ENCODE data around the gene UTP4.

DNA sequence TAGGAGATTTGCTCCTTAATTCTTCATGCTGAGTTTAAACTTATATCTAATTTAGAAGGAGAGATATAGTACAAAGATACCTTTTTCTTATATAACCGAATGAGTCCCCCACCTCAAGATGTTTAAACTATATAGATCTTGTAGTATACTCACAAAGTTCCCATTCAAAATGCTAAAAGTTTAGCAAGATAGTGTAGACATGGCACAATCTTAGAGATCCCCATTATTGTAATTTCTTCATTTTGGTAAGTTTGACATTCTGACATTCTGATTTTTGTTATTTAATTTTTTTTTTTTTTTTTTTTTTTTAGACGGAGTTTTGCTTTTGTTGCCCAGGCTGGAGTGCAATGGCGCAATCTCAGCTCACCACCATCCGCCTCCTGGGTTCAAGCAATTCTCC is 77.3 kb downstream of the UTP4 start:
- TF ChIP-seq, protein P1, sequence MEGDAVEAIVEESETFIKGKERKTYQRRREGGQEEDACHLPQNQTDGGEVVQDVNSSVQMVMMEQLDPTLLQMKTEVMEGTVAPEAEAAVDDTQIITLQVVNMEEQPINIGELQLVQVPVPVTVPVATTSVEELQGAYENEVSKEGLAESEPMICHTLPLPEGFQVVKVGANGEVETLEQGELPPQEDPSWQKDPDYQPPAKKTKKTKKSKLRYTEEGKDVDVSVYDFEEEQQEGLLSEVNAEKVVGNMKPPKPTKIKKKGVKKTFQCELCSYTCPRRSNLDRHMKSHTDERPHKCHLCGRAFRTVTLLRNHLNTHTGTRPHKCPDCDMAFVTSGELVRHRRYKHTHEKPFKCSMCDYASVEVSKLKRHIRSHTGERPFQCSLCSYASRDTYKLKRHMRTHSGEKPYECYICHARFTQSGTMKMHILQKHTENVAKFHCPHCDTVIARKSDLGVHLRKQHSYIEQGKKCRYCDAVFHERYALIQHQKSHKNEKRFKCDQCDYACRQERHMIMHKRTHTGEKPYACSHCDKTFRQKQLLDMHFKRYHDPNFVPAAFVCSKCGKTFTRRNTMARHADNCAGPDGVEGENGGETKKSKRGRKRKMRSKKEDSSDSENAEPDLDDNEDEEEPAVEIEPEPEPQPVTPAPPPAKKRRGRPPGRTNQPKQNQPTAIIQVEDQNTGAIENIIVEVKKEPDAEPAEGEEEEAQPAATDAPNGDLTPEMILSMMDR (IDR thresholded peaks at IDR 0.05) = no peak
- TF ChIP-seq POLR2AphosphoS5 (IDR thresholded peaks at IDR 0.05; ENCODE audit: insufficient read depth in 1 of 2, low read depth in 1 of 2) = no peak
